Ishikawa (cell line): ENCODE measurements around the gene CASP8.

Experiments used
- CEBPB ChIP-seq: IDR thresholded peaks from 2 replicates; pipeline ENCODE4 v1.6.1; 2012
- CREB1 ChIP-seq: IDR thresholded peaks from 2 replicates; pipeline ENCODE4 v1.6.1; 2012; ENCODE audit warnings: low read depth
- EGR1 ChIP-seq: IDR thresholded peaks from 2 replicates; pipeline ENCODE4 v1.6.1; 2012
- EP300 ChIP-seq: IDR thresholded peaks from 2 replicates; pipeline ENCODE4 v1.6.1; 2012; ENCODE audit warnings: borderline replicate concordance
- FOXM1 ChIP-seq: IDR thresholded peaks from 2 replicates; pipeline ENCODE4 v1.6.1; 2012; ENCODE audit warnings: low read depth, borderline replicate concordance
- NFIC ChIP-seq: IDR thresholded peaks from 2 replicates; pipeline ENCODE4 v1.6.1; 2012
- RAD21 ChIP-seq: IDR thresholded peaks from 2 replicates; pipeline ENCODE4 v1.6.1; 2012; ENCODE audit warnings: low read depth
- TAF1 ChIP-seq: IDR thresholded peaks from 2 replicates; pipeline ENCODE4 v1.6.1; 2012; ENCODE audit warnings: low read depth, mild to moderate bottlenecking
- TCF12 ChIP-seq: IDR thresholded peaks from 2 replicates; pipeline ENCODE4 v1.6.1; 2012; ENCODE audit warnings: low read depth
- TEAD4 ChIP-seq: IDR thresholded peaks from 2 replicates; pipeline ENCODE4 v1.6.1; 2012
- YY1 ChIP-seq: IDR thresholded peaks from 2 replicates; pipeline ENCODE4 v1.6.1; 2012; ENCODE audit warnings: low read depth
- ZBTB7A ChIP-seq: IDR thresholded peaks from 2 replicates; pipeline ENCODE4 v1.6.1; 2012; ENCODE audit warnings: low read depth
- TF ChIP-seq, protein P1 (sequence below): IDR thresholded peaks from 2 replicates; pipeline ENCODE4 v1.6.1; 2012; ENCODE audit warnings: low read depth, mild to moderate bottlenecking
- TF ChIP-seq, protein P2 (sequence below): IDR thresholded peaks from 2 replicates; pipeline ENCODE4 v1.6.1; 2012
- TF ChIP-seq, protein P3 (sequence below): IDR thresholded peaks from 2 replicates; pipeline ENCODE4 v1.6.1; 2012

The CASP8 gene

DNA sequence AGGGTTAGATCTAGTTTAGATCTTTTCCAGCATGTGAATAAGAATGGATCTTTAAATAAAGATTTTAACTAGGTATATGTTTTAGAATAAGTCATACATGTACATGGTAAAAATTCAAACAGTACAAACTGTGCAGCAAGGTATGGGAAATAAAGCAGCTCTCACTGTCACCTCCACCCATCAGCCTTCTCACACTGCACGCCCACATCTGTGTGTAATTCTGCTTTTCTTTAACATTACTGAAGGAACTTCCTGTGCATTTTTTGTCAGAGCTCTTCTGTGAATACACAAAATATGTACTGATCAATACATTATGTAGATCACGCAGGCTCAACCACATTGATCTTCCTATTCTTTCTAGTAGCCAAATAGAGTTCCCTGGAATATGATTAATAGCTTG is 3.4 kb downstream of the CASP8 start:
- TF ChIP-seq YY1 = no peak
- TF ChIP-seq EGR1 = no peak
- TF ChIP-seq CREB1 = no peak
- TF ChIP-seq FOXM1 = no peak
- no peak for TF ChIP-seq TCF12
- TF ChIP-seq, protein P1, sequence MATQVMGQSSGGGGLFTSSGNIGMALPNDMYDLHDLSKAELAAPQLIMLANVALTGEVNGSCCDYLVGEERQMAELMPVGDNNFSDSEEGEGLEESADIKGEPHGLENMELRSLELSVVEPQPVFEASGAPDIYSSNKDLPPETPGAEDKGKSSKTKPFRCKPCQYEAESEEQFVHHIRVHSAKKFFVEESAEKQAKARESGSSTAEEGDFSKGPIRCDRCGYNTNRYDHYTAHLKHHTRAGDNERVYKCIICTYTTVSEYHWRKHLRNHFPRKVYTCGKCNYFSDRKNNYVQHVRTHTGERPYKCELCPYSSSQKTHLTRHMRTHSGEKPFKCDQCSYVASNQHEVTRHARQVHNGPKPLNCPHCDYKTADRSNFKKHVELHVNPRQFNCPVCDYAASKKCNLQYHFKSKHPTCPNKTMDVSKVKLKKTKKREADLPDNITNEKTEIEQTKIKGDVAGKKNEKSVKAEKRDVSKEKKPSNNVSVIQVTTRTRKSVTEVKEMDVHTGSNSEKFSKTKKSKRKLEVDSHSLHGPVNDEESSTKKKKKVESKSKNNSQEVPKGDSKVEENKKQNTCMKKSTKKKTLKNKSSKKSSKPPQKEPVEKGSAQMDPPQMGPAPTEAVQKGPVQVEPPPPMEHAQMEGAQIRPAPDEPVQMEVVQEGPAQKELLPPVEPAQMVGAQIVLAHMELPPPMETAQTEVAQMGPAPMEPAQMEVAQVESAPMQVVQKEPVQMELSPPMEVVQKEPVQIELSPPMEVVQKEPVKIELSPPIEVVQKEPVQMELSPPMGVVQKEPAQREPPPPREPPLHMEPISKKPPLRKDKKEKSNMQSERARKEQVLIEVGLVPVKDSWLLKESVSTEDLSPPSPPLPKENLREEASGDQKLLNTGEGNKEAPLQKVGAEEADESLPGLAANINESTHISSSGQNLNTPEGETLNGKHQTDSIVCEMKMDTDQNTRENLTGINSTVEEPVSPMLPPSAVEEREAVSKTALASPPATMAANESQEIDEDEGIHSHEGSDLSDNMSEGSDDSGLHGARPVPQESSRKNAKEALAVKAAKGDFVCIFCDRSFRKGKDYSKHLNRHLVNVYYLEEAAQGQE = no peak
- TF ChIP-seq ZBTB7A = no peak
- TF ChIP-seq, protein P2, sequence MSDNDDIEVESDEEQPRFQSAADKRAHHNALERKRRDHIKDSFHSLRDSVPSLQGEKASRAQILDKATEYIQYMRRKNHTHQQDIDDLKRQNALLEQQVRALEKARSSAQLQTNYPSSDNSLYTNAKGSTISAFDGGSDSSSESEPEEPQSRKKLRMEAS = no peak
- TF ChIP-seq TEAD4 = no peak
- TF ChIP-seq TAF1 = no peak
- TF ChIP-seq EP300 = no peak
- TF ChIP-seq, protein P3, sequence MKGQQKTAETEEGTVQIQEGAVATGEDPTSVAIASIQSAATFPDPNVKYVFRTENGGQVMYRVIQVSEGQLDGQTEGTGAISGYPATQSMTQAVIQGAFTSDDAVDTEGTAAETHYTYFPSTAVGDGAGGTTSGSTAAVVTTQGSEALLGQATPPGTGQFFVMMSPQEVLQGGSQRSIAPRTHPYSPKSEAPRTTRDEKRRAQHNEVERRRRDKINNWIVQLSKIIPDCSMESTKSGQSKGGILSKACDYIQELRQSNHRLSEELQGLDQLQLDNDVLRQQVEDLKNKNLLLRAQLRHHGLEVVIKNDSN = no peak
- no peak for TF ChIP-seq RAD21

DNA sequence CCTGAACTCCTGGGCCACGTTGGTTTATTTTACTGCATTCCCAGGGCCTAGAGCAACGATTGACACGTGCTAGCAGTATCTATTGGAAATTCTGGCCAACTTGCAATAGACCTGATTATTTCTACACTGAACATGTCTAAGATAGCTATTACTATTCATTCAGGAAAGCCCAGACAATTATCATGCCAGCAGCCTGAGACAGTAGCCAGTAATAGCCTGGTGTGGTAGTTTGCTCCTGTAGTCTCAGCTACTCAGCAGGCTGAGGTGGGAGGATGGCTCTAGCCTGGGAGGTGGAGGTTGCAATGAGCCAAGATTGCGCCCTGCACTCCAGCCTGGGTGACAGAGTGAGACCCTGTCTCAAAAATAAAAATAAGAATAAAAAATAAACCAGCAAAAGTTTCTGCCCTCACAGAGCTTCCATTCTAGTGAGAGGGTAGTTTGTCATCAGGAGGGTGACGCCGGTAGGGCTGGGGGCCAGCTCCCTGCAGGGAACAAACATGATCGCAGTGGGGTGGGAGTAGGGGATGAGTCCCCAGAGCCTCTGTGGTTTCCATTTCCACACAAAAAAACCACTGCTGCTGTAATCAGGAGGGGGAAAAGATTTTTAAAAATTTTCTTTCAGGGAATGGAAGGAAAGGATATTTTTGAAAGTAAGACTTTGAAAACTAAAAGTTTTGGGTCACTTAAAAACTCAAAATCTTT is 4.3 kb downstream of the CASP8 start:
- TF ChIP-seq ZBTB7A = no peak
- no peak for TF ChIP-seq TEAD4
- TF ChIP-seq, protein P3 = no peak
- no peak for TF ChIP-seq FOXM1
- no peak for TF ChIP-seq NFIC
- TF ChIP-seq YY1 = no peak
- TF ChIP-seq TCF12 = no peak
- TF ChIP-seq, protein P2 = no peak
- TF ChIP-seq TAF1 = no peak
- TF ChIP-seq, protein P1 = no peak
- TF ChIP-seq EGR1 = no peak
- no peak for TF ChIP-seq EP300

DNA sequence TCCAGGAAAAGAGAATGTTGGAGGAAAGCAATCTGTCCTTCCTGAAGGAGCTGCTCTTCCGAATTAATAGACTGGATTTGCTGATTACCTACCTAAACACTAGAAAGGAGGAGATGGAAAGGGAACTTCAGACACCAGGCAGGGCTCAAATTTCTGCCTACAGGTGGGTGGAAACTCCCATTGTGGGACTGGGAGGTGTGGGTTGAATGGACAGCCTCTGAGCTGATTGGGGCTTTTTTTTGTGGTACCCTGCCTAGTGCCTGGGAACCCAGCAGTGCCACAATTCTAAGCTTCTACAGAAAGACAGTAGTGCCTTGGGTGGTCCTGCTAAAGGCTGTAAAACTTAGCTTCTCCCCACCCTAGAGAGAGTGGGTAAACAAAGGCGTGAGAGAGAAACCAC is 6.3 kb downstream of the CASP8 start:
- TF ChIP-seq TEAD4 (no peak), CEBPB (no peak), TCF12 (no peak), RAD21 (no peak), EP300 (no peak), CREB1 (no peak), TAF1 (no peak), FOXM1 (no peak), NFIC (no peak), ZBTB7A (no peak), EGR1 (no peak)
- TF ChIP-seq, protein P1 = no peak
- TF ChIP-seq, protein P2 = no peak
- TF ChIP-seq, protein P3 = no peak
